Stimulated activated CD8-positive, alpha-beta memory T cell treated with anti-CD3 and anti-CD28 coated beads, Interleukin-4, amount 100 ng/mL, for 1 hour (primary cell): ENCODE data around the gene SZT2.

ENCODE experiments used
- DNase-seq, 2 donors: peaks; one replicate each; pipeline ENCODE4 v3.0.0-alpha.2; 2020; ENCODE audit warnings: low read depth in 2 of 2, low spot score in 1 of 2

SZT2 gene

DNA sequence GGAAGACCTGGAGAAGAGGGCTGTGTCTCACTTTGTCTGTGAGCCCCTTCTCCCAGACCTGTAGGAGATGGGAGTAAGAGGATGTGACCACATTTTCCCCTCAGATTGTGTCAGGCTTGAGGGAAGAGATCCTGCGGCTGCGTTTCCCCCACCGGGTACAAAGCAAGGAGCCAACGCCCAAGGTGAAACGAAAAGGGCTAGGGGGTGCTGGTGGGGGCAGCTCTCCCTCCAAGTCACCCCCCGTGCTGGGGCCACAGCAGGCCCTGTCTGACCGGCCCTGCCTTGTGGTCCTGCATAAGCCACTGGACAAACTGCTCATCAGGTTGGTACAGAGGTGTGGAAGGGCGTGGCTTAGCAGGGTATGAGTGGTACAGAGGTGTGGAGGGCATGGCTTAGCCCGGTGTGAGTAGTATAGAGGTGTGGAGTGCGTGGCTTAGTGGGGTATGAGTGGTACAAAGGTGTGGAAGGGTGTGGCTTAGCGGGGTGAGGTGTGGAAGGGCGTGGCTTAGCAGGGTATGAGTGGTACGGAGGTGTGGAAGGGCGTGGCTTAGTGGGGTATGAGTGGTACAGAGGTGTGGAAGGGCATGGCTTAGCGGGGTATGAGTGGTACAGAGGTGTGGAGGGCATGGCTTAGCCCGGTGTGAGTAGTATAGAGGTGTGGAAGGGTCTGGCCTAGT lies 33.4 kb downstream of the SZT2 start:
- DNase-seq: no peak

- no peak for DNase-seq
These were observed 34.2 kb downstream of the SZT2 start for GRCh38 chr1:43423672-43424550.

DNA sequence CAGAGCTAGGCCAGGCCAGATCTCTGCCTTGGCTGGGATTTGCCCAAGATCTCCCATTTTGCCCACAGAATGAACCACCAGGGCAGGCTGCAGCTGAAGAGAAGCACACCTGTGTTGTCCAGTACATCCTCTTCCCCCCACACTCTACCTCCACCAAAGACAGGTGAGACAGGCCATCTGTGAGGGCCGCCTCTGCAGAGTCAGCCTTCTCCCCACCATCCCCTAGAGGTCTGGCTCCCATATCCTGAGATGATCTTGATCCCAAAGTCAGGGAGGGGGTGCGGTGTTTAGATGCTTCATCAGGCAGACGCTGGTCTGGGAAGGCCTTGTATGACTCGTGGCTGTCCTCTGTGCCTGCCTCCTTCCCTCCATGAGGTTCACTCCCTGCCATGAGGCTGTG lies 35.3 kb downstream of the SZT2 start:
- no peak for DNase-seq

DNA sequence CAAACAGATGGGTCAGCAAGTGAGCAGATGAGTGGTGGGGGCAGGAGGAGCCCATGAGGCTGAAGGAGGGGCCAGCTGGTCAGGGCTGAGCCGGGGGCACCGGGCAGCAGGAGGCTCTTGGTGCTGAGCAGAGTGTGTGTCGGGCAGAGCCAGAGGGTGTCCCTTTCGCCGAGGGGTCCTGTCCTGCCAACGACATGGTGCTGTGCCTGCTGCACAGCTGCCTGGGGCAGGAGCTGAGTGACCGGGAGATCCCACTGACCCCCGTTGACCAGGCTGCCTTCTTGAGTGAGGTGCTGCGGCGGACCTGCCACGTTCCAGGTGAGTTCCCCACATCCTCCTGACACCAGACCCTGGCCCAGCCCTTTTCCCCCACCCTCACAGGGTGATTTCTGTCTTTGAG lies 36.5 kb downstream of the SZT2 start:
- no peak for DNase-seq

GRCh38 chr1:43427524-43427923 lies 37.8 kb downstream of the SZT2 start:
- DNase-seq: no peak

- no peak for DNase-seq
These were observed 38.2 kb downstream of the SZT2 start for GRCh38 chr1:43427941-43428340.

DNA sequence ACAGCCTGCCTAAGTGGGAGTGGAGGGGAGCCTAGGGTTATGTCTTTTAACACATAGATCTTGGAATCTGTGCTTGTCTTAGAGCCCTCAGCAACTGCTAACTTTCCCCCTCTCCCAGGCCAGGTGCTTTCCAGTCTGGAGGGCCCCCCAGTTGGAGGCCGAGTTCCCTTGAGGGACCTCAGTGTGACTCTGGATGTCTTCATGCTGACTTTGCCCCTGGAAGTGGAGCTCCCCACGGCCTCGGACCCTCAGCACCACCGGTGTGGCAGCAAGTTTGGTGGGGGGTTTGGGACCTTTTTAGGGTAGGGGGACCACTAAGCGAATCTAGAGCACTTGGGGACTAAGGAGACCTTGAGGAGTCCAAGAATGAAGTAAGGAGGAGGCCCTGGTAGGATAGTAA lies 41.1 kb downstream of the SZT2 start:
- no peak for DNase-seq

- no peak for DNase-seq
These were observed 42.0 kb downstream of the SZT2 start for GRCh38 chr1:43431676-43432075.

GRCh38 chr1:43432171-43432860 lies 42.6 kb downstream of the SZT2 start:
- DNase-seq: no peak

- no peak for DNase-seq
These were observed 43.2 kb downstream of the SZT2 start for GRCh38 chr1:43432907-43433306.

DNA sequence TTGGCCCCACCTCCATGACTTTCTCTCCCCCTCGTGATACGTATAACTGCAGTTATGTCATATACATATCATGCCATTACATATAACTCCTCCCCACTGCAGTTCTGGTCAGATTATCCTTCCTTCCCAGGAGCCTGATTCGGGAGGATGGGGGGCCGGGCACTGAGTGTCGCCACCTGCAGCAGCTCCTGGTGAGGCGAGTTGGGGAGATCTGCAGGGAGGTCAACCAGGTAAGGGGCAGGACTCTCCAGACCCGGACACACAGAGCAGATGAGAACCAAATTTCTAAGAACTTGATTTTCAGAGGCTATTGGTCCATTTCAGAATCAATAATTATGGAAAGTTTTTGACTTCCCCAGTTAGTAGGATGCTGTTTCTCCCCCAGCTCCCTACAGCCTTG lies 44.6 kb downstream of the SZT2 start:
- DNase-seq: no peak

- no peak for DNase-seq
These were observed 45.7 kb downstream of the SZT2 start for GRCh38 chr1:43435146-43436145.

- no peak for DNase-seq
These were observed 46.7 kb downstream of the SZT2 start for GRCh38 chr1:43436371-43436770.

- no peak for DNase-seq
These were observed 47.6 kb downstream of the SZT2 start for GRCh38 chr1:43437031-43437973.

DNA sequence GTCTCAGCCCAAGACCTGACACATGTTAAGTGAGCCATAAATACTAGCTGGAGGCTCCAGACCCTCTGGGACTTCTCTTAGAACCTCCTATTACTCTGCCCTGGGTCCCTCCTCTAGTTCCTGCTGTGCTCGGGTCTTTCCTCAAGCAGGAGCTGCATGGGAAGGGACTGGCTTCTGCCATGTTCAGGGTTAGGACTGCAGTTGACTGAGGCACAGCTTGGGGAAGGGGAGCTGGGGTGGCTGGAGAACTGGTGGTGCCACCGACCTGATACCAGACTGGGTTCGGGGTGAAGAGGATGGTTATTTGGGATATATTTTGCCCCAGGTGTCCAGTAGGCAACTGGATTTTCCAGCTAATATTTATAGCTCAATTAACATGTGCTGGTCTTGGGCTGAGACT lies 48.3 kb downstream of the SZT2 start:
- no peak for DNase-seq

DNA sequence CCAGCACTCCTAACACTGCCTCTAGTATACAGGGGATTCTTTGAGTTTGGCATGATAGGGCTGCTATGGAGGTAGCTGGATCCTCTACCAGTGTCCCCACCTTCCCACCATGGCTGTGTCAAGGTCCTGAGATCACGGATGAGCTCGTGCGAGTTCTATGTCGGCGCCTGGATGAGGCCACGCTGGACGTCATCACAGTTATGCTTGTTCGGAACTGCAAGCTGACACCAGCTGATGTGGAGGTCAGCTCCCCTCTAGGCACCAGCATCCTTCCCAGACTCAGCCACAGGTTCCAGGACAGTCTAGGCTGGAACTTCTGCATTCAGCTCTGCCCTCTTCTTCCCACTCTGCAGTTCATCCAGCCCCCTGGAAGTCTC lies 48.9 kb downstream of the SZT2 start:
- DNase-seq: no peak

- DNase-seq: no peak
These were observed 49.4 kb downstream of the SZT2 start for GRCh38 chr1:43438953-43439581.

- DNase-seq: no peak
These were observed 50.1 kb downstream of the SZT2 start for GRCh38 chr1:43439781-43440180.

DNA sequence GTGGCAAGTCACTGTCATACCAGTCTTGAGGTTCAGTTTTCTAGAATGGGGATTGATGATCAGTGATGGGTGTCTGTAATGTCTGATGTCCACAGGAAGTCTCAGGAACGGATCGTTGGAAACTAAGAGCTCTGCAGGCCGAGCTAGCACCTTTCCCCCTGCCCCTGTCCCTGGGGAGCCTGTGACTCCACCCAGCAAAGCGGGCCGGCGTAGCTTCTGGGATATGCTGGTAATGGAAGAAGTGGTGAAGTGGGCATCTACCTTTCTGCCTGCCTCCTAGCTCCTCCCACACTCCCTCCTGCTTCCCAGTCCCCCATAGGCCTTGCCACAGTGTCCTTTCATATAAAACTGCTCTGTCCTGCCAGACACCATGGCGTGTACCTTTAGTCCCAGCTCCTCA lies 50.7 kb downstream of the SZT2 start:
- DNase-seq: no peak
